ENCODE results near the gene PRKAR1B. TPM values are rescaled to one million over a fixed set of nuclear protein-coding genes. Genes with fewer than 3 reads are reported as not detected.
A peak's percentile ranks its signal among the peaks of the same experiment; 100 is the strongest.
"Not testable (repeated sequence)": the region's sequence is repeated elsewhere in the genome, so short reads cannot be mapped to it uniquely, and the experiment has no call there.

The PRKAR1B gene
- total RNA-seq, 2 donors from 2014 or later = 15.8 to 19.8 TPM

- ATAC-seq; intact Hi-C loops (cut with DNase I); DNase-seq: not testable (repeated sequence)
Observed at GRCh38 chr7:744128-744520, 17.0 kb upstream of the PRKAR1B start.

DNA sequence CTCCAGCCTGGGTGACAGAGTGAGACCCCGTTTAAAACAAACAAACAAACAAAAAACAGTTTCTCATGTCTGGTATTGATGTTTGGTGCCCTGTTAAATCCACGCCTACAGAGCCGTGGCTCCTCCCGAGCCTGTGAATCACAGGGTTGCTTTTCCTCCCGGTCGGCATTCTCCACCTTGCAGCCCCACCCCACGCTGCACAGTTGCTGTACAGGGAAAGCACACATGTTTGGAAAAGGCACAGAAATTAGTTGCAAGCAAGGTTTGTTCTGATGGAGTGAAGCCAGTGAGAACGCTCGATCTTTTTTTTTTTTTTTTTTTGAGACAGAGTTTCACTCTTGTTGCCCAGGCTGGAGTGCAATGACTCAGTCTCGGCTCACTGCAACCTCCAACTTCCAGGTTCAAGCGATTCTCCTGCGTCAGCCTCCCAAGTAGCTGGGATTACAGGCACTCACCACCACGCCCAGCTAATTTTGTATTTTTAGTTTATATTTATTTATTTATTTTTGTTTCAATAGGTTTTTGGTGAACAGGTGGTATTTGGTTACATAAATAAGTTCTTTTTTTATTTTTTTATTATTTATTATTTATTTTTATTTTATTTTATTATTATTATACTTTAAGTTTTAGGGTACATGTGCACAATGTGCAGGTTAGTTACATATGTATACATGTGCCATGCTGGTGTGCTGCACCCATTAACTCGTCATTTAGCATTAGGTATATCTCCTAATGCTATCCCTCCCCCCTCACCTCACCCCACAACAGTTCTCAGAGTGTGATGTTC is 16.5 kb upstream of the PRKAR1B start:
- DNase-seq; ATAC-seq; intact Hi-C loops (cut with DNase I): not testable (repeated sequence)

DNA sequence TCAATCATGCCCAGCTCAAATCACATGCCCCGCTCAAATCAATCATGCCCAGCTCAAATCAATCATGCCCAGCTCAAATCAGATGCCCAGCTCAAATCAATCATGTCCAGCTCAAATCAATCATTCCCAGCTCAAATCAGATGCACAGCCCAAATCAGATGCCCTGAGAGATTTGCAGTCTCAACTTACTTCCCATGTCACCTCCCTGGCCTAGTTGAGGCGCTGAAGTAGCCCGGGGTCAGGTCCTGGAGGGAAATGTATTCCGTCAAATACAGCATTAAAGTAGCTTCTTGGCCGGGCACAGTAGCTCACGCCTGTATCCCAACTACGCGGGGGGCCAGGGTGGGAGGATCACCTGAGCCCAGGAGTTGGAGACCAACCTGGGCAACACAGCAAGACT is 15.7 kb upstream of the PRKAR1B start:
- DNase-seq = no peak
- ATAC-seq = no peak
- intact Hi-C loops (cut with DNase I) = no loop called here

DNA sequence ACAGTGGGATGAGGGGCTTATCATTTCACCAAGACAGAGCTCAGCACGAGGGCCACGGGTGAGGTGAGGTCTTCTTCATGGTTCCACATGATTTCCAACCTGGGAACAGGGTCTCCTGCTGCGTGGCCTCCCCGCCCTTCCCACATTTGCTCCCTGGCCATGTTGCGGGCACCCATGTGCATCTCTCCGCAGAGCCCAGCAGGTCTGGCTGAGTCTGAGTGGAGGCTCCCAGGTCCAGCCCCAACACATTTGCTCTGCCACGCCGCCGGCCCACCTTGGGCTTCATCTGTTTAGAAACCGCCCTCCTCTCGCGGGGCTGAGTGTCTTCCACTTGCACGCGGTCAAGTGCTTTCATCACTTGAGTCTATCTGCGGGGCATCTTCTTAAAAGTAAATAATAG is 14.8 kb upstream of the PRKAR1B start:
- ATAC-seq (no peak), DNase-seq (no peak)
- intact Hi-C loops (cut with DNase I) = no loop called here

GRCh38 chr7:741191-741671 is 14.2 kb upstream of the PRKAR1B start:
- no peak for DNase-seq
- intact Hi-C loops (cut with DNase I) = no loop called here
- ATAC-seq = no peak

- DNase-seq = no peak
Observed at GRCh38 chr7:739983-740942, 13.2 kb upstream of the PRKAR1B start.

DNA sequence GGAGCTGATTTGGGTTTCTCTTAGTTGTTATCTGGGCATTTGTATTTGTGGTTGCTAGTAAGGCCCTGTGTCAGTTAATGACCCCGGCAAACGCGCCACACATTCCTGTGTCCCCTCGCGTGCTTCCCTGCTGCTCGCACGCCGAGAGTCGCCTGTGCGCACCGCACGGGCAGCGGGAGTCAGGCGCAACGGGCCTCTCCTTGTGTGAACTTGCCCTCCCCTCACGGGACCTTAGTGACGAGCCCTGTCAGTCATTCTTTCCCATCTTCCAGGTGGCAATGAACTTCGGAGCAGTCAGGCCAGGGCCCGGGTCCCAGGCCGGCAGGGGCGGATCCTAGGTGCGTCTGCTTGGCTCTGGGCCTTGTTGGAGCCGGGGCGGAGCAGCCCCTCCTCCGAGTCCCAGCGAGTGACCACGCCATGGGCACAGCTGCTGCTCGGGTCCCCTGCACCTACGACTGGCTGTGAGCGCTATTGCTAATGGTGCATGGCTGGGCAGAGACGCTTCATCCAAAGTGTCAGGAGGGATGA is 12.4 kb upstream of the PRKAR1B start:
- intact Hi-C loops (cut with DNase I) = no loop called here
- no peak for DNase-seq
- peak in 1 of 2 donors; percentile 24 for ATAC-seq

More at GRCh38 chr7:739983-740942, 13.2 kb upstream of the PRKAR1B start:
- intact Hi-C loops (cut with DNase I) = no loop called here
- no peak for ATAC-seq

- DNase-seq (no peak), ATAC-seq (peak; percentile 64 to 74)
- intact Hi-C loops (cut with DNase I) = no loop called here
Observed at GRCh38 chr7:738723-739454, 11.8 kb upstream of the PRKAR1B start.

GRCh38 chr7:738241-738640 is 11.2 kb upstream of the PRKAR1B start:
- ATAC-seq (peak in 1 of 2 donors; percentile 38), DNase-seq (no peak)
- intact Hi-C loops (cut with DNase I) = no loop called here

DNA sequence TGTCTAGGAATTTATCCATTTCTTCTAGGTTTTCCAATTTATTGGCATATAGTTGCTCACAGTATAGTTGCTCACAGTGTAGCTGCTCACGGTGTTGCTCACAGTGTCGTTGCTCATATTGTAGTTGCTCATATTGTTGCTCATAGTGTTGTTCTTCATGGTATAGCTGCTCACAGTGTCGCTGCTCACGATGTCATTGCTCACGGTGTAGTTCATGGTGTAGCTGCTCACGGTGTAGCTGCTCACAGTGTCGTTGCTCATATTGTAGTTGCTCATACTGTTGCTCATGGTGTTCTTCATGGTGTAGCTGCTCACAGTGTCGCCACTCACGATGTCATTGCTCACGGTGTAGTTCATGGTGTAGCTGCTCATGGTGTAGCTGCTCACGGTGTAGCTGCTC is 7.7 kb upstream of the PRKAR1B start:
- ATAC-seq (no peak), DNase-seq (no peak)
- intact Hi-C loops (cut with DNase I) = loop anchor here (5.0 kb wide), 3 partner anchors 213 to 403 kb away; partner anchors contain the start of gene PDGFA (in 1 of the 2)

DNA sequence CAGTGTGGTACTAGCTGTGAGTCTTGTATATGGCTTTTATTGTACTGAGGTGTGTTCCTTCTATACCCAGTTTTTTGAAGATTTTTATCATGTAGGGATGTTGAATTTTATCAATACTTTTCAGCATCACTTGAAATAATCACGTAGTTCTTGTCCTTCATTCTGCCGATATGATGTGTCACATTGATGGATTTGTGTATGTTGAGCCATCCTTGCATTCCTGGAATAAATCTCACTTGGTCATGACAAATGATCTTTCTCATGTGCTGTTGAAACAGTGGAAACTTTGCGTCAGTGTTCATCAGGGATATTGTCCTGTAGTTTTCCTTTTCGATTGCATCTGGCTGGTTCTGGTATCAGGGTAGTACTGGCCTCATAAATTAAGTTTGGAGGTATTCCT is 7.1 kb upstream of the PRKAR1B start:
- DNase-seq (no peak), ATAC-seq (no peak)
- intact Hi-C loops (cut with DNase I) = loop anchor here (5.0 kb wide), 3 partner anchors 212 to 402 kb away; partner anchors contain the start of gene PDGFA (in 1 of the 2)

DNA sequence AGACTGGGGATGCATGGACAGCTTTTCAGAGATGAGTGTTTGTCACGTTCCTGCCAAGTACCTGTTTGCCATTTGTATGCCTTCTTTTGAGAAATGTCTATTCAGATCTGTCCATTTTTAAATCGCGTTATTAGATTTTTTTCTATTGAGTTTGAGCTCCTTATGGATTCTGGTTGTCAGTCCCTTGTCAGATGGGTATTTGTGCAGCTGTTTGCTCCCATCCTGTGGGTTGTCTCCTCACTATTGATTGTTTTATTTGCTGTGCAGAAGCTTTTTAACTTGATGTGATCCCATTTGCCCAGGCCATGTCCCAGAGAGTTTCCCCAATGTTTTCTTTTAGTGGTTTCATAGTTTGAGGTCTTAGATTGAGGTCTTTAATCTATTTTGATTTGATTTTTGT is 5.5 kb upstream of the PRKAR1B start:
- DNase-seq = no peak
- ATAC-seq = no peak
- intact Hi-C loops (cut with DNase I) = loop anchor here (5.0 kb wide), 3 partner anchors 210 to 400 kb away; partner anchors contain the start of gene PDGFA (in 1 of the 2)

GRCh38 chr7:732094-732541 is 5.0 kb upstream of the PRKAR1B start:
- peak; percentile 52 for DNase-seq
- intact Hi-C loops (cut with DNase I) = loop anchor here (5.0 kb wide), 3 partner anchors 210 to 400 kb away; partner anchors contain the start of gene PDGFA (in 1 of the 2)
- peak; percentile 70 to 74 for ATAC-seq

DNA sequence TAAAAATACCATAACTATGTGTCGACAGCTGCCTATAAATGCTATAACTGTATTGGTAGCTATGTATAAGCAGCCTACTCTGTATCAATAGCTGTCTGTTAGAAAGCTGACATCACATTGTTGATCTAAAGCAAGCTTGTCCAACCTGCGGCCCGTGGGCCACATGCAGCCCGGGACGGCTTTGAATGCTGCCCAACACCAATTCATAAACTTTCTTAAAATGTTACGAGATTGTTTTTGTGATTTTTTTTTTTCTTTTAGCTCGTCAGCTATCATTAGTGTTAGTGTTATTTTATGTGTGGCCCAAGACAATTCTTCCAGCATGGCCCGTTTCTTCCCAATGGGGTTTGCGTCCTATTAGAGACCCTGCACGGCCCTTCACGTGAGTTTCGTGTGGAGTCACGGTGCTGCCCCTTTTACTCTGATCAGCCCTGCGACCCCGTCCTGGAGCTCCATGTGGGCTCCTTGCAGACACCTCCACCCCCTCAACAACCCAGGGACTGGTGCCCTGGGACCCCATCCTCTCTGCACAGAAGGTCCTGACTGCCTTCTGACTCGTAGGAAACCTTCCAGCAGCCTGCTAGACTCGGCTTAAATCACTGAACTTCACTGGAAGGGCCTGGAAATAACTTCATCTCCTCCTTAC is 4.5 kb upstream of the PRKAR1B start:
- ATAC-seq (no peak), DNase-seq (no peak)
- intact Hi-C loops (cut with DNase I) = loop anchor here (5.0 kb wide), 3 partner anchors 209 to 399 kb away; partner anchors contain the start of gene PDGFA (in 1 of the 2)

DNA sequence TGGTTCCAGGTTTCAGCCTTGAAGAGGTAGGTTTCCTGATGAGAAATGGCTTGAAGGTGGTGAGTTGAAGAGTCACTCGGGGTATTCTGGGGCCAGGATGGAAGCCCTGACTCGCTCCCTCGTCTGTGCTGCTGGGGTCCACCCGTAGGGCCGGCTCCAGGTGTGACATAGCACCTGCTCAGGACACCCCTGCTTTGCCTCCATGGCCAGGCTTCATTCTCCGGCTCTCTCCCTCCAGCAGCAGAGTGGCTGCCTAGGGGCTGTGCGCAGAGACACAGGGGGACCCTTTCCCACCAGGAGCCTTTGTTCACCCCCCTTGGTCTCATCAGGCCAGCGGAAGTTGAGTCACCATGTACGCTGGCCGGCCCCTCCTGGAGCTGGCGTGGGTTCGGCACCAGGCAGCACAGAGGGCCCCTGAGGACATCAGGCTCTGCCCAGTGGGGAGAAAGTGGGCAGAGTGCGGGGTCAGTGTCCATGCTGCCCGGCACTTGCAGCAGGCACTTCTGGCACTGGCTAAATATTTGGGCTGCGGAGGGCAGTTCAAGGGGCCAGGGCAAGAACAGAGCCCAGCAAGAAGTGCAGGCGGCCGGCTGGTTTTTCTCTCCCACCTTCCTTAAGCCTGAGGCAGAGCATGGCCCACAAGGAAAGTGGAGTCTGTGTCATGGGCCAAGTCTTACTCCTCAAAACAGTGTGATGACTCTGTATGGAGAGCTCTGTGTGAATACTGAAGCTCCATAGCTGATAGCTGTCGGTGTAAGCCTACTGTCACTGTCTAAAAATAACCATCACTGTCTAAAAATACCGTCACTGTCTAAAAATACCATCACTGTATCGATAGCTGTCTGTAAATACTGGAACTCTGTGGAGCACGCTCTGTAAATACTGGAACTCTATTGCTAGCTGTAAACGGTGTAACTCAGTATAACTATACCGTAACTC is 3.7 kb upstream of the PRKAR1B start:
- intact Hi-C loops (cut with DNase I) = loop anchor here (5.0 kb wide), 3 partner anchors 208 to 398 kb away; partner anchors contain the start of gene PDGFA (in 1 of the 2)
- ATAC-seq (peak; percentile 61 to 71), DNase-seq (no peak)

- ATAC-seq (no peak), DNase-seq (no peak)
- intact Hi-C loops (cut with DNase I) = loop anchor here in 1 of 2 donors (5.0 kb wide), 1 partner anchor 62 kb away; no protein-coding TSS in a partner anchor
Observed at GRCh38 chr7:729140-730000, 2.3 kb upstream of the PRKAR1B start.

Data from left cardiac atrium (tissue), 4 donors.